Activated CD8-positive, alpha-beta memory T cell treated with anti-CD3 and anti-CD28 coated beads, Interleukin-2, amount 50 U/mL, for 24 hours (primary cell): ENCODE results near the gene NFKB1.
"Not testable (repeated sequence)": the region's sequence is repeated elsewhere in the genome, so short reads cannot be mapped to it uniquely, and the experiment has no call there.

Source experiments
- DNase-seq: peaks from one replicate; pipeline ENCODE4 v3.0.0-alpha.2; 2020; ENCODE audit errors: extremely low read depth

NFKB1 gene

DNA sequence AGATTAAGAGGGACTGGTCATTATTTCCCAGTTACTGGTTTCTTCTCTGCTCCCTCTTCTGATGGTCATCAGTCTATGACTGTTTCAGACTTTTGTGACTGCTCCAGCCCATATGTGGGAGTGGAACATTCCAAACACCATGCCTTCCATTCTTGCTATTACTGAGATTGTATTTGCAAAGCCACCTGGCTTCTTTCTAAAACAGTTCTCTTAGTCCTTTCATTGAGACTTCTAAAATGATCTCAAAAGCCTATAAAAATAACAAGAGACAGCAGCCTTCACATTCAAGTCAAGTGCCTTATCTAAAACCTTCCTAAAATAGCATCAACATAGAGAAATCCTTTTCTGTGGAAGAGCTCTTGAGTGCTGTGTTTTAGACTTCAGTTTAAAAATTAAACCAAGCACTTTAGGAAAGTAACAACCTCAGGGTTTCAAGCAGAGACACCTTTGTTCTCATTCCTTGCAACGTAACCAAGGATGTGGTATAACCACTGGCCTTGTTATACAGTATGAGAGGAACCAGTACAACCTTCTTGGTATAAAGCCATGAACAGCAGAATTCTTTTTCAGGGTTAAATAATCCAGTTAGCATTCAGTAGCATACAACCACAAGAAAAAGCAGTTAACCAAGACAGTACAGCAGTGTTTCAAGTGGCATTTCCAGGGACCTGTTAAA lies 97.1 kb downstream of the NFKB1 start:
- no peak for DNase-seq

DNA sequence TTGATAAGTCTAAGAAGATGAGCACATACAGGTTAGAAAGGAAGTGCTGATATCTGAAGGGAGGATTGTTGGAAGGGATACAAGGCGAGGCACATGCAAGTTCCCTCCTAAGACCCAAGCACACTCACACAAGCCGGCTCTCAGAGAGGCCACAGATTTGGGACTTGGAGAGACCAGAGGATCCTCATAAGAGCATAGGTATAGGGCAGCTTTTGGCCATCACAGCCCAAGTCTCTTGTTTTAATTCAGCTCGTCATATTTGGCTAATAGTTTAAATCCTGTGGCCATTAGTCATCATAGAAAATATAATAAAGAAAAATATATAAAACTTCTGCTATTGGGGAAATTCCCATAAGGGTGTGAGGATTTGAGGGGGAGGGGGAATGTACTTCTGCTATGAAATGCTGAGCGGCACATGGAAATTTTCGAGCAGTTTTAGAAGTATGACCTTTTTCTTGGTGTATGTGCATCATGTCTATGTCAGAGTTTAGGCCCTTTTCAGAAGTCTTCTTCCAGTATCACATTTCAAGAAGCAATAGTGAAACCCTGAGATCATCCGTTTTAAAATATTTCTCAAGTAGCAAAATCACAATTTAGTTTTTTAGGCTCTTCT lies 97.7 kb downstream of the NFKB1 start:
- DNase-seq = no peak

DNA sequence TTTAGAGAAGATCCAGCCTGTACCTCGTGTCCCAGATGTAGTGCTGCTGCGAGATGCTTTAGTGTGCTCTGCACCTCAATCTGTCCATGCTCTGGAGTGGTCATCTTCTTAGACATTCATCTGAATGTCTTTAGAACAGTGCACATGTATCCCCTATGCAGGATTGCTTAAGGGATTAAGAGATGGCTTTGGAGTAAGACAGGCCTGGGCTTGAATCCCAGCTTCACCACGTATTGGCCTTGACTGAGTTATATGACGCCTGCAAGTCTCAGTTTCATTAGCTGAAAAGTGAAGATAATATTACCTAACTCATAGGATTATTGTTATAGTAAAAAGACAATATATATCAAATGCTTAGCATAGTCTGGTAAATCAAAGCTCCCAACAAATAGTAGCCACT lies 98.3 kb downstream of the NFKB1 start:
- DNase-seq = no peak

DNA sequence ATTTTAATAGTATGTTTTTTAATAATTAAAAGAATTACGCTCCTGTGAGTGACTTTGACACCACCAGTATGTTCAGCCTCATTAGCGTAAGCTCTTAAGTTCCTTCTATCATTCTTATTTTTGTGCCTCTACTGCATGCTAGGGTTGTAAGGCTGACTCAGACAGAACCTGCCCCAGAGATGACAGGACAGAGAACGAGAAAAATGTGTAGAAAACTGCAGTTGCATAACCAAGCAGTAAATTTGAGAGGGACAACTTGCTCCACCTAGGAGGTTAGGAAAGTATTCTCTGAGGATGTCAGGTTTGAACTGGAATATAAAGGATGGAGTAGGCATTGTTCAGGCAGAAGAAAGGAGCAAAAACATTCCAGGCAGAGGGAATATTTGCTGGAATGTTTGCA lies 98.7 kb downstream of the NFKB1 start:
- DNase-seq = no peak

DNA sequence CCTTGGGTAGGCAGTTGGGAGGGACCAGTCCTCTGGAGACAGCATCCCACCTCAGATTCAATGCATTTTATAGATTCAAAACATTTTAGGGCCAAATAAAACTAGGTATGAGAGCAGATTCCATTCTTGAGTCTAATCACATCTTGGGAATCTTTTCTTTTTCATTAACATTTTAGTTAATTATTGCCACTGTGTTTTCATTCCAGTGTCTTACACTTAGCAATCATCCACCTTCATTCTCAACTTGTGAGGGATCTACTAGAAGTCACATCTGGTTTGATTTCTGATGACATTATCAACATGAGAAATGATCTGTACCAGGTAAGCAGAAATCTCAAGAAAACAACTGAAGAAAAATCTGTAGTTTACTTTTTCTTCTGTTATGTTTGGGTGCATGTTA lies 99.5 kb downstream of the NFKB1 start:
- no peak for DNase-seq

DNA sequence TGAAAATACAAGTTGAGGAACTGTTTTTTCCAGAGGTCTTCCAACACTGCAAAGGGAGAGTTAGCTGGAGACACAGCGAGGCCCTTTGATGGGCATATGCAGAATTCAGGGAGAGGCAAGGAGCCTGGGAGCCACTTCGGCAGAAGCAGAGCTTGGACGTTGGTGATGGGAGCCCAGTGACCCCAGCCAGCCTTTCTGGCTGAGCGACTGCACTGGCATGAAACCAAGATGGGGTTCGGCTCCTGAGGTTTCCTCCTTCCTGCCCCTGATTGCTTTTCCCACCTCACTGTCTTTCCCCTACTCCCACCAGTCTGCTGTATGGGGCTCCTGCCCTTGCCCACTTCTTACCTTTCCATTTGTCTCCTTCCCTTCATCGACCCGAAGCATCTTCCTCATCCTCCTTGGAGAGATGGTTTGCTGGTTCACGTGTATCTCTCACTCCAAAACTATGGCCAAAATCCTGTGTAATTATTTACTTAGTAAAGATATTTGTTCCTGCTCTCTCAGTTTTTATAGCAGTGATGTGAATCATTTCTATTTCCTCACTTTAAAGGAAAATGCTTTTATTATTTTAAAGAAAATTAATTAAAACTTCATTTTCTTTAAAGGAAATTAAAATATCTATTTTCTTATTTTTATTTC lies 100.5 kb downstream of the NFKB1 start:
- no peak for DNase-seq

DNA sequence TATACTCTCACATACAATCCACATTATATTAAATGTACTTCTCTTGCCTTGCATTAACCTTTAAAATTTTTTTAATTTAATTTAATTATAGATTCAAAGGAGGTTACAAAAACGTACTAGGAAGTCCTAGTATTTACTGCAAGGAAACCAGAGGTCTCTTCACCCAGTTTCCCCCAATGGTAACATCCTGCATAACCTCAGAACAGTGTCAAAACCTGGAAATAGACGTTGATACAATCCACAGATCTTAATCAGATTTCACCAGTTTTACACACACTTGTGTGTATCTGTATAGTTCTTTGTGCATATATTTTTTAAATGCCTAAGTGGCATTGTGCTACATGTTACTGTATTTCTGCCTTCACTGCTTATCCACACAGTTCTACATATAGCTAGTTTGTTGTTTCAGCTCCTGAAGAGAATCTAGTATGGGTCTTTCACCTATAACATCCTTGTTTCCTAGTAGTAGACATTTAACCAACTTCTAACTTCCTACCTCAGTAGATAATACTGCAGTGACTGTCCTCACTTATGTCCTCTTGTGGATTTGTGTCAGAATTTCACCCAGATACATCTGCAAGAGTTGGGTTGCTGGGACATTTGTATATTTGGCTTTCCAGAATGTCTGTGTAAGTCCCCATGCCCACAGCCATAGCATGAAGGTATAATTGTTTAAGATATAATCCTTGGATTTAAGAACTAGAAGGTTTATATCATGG lies 103.2 kb downstream of the NFKB1 start:
- DNase-seq = no peak

DNA sequence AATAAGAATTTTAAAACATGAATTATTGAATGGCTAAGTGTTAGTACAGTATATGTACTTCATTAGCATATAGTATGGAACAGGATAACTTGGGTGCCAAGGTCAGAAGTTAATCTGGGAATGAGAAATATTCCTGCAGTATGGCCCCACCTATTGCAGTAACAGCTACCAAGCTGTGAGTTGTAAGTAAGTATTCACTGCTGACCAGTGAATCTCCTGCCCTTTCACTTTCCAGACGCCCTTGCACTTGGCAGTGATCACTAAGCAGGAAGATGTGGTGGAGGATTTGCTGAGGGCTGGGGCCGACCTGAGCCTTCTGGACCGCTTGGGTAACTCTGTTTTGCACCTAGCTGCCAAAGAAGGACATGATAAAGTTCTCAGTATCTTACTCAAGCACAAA lies 105.1 kb downstream of the NFKB1 start:
- no peak for DNase-seq

DNA sequence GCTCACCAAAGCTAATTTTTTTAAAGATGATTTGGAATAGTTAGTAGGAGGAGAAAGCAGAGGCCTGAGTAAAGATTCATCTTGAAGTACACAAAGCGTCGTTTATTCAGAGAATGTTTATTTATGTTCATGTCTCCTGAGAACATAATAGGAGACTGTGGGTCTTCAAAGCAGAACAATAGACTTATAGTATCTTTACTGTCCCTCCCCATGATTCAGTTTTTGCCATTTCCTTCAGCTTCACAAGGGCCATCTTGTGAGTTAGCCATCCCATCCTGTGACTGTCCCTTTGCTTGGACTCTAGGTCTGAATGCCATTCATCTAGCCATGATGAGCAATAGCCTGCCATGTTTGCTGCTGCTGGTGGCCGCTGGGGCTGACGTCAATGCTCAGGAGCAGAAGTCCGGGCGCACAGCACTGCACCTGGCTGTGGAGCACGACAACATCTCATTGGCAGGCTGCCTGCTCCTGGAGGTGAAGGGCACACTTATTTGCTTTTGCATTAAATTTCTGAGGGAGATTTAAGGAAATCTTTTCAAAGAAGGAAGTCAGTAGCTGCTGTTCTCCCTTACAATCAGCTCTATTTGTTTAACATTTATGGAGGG lies 105.8 kb downstream of the NFKB1 start:
- DNase-seq = no peak

DNA sequence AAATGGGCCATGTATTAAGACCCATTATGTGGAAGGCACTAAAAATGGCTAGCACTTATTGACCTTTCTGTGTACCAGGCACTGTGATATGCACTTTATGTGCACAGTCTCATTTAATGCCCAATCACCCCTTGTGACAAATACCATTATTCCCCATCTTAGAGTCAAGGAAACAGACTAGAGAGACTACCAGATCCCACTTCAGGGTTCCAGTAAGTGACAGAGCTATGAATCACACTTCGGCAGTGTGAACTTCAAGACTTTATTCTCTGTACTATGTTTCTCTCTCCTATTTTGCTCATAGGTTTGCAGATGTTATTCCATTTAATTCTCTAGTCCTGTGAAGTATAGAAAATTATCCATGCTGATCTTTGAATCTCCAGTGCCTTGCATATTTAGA lies 107.0 kb downstream of the NFKB1 start:
- no peak for DNase-seq

DNA sequence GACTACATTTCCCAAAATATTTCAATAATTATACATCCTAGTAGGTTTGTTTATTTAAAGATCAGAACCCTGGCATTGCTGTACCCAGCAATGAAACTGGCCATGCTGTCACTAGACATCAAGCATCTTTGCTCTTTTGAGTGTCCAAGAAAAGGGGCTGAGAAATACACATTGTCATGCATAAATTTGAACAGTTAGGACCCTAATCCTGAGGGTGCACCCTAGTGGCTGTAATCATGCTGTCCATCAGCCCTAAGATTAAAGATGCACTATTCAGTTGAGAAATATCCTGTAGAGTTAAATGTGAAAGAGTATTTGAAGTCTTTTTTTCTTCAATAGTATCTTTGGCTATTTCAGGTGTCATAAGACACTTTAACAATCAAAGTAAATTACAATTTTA lies 108.8 kb downstream of the NFKB1 start:
- no peak for DNase-seq

DNA sequence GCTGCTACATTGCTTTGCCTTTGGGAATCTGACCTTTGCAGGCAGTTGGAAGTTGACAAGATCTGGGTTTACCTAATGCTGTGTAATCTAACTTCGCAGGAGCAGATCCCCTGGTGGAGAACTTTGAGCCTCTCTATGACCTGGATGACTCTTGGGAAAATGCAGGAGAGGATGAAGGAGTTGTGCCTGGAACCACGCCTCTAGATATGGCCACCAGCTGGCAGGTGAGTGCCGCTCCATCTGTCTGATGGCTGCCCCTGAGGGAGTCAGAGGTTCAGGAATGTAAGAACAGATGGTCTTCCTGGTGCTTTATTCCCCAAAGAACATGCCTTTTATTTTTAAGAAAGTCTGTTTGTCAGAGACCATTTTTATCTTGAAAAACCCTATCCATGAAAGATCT lies 109.3 kb downstream of the NFKB1 start:
- DNase-seq = no peak

DNA sequence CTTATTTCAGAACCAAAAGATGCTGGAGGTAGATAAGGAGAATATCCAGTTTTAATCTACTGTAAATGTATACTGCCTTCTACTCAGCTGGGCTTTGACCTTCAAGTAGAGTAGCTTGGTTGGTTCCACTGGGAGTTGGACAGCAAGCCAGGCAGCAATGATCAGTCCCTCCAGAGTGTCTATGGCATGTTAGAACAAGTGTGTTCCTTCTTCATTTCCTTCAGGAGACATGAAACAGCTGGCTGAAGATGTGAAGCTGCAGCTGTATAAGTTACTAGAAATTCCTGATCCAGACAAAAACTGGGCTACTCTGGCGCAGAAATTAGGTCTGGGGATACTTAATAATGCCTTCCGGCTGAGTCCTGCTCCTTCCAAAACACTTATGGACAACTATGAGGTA lies 111.1 kb downstream of the NFKB1 start:
- no peak for DNase-seq

DNA sequence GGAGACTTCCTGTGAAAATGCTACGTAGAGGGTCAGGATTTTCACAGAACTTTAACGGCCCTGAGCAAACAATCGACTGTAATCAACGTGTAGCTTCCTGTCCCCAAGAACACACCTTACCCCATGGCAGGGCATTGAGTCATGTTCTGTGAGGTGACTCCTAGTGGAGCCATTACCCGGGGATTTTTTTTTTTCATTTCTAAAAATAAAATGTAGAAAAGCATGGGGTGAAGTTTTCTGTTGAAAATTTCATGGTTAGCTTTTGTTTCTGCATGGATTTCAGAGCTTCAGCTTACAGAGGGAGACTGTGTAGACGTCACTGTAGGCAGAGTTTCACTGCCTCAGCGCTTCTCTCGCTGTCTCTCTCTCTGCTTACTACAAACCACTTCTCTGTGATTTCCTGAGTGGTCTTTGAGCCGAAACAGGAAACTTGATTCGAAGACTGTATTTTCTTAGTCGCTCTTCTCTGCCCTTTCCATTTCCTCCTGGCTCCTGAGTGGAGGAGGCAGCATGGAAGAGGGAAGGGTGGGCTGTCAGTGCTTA lies 111.7 kb downstream of the NFKB1 start:
- DNase-seq = no peak

DNA sequence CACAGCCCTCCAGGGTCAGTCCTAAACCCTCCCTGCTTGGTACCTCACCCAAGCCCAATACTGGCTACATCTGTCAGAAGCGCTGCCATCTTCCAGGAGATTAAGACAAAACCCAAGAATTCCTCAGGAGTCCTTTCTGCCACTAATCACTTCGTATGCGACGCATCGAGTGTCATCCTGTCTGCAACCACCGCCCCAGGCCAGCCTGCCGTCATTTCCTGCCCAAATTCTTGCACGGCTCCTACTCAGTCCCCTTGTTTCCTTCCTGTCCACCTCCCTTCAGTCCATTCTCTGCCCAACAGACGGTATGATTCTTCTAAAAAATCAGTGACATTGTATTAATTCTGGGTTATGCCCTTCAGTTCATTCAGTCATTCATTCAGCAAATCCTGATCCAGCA lies 113.6 kb downstream of the NFKB1 start:
- DNase-seq = no peak

DNA sequence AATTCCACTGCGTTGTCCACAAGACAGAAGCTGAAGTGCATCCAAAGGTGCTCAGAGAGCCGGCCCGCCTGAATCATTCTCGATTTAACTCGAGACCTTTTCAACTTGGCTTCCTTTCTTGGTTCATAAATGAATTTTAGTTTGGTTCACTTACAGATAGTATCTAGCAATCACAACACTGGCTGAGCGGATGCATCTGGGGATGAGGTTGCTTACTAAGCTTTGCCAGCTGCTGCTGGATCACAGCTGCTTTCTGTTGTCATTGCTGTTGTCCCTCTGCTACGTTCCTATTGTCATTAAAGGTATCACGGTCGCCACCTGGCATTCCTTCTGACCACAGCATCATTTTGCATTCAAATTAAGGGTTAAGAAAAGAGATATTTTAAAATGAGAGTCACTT lies 115.5 kb downstream of the NFKB1 start:
- no peak for DNase-seq

DNA sequence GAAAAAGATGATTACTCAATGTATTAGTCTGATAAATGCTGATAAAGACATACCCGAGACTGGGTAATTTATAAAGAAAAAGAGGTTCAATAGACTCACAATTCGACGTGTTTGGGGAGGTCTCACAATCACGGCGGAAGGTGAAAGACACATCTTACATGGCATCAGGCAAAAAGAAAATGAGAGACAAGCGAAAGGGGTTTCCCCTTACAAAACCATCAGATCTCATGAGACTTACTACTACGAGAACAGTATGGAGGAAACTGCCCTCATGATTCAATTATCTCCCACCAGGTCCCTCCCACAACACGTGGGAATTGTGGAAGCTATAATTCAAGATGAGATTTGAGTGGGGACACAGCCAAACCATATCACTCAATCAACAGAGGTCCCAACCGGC lies 117.9 kb downstream of the NFKB1 start:
- not testable (repeated sequence) for DNase-seq

DNA sequence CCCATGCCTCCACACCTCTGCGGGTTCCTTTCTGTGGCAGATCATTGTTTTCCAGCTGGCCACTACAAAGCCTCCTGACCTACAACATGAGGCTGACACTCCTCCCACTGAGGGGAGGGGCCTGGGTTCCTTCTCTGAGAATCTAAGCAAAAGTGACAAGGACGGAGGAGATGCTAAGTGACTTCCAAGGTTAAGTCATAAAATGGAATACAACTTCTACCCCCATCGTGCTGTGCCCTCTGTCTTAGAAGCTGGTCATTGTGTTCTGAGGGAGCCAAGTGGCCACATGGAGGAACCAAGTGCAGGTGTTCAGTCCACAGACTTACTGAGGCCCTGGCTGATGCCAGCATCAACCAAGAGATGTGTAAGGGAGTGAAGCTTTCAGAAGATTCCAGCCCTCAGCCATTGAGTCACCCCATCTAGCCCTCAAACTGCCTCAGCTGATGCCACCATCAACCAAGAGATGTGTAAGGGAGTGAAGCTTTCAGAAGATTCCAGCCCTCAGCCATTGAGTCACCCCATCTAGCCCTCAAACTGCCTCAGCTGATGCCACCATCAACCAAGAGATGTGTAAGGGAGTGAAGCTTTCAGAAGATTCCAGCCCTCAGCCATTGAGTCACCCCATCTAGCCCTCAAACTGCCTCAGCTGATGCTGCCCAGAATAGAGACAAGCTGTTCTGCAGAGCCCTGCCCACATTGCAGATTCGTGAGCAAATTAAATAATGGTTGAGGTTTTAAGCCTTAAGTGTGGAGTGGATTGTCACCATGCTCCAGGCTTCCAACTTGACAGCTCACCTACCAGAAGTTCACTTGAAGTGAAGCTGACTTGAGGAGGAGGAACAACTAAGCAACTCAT lies 118.8 kb downstream of the NFKB1 start:
- not testable (repeated sequence) for DNase-seq

DNA sequence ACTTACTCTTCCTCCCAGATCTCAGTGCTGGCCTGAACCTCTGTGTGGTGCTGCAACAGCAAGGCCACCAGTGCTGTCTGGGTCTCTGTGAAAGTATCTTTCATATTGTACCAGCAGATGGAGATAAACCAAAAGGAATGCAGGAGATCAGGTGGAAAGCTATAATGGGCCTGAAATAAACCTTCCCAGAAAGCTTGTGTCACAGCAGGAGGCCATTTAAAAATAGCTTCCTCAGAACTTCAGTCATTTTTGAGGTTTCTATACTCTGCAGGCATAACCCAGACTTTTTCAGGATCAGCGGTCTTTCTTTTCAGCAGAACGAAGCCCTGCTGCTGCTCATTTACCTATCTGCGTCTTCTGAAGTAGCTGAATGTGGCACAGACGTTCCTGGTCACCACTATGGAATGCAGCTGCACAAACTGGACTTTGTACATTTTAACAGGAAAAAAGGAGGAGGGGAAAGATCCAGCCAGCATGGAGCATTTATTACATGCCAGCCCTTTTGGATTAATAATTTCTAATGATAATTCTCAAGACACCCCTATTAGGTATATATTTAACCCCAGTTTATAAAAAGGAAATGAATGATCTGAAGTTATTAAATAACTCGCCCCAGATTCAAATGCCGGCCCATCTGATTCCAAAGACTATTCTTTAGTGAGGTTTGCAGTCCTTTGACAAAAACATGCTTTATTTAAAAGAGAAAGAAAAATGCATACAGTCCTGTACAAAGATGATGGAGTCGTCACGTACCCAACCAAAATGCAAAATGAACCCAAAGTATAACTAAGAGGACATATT lies 119.7 kb downstream of the NFKB1 start:
- no peak for DNase-seq

DNA sequence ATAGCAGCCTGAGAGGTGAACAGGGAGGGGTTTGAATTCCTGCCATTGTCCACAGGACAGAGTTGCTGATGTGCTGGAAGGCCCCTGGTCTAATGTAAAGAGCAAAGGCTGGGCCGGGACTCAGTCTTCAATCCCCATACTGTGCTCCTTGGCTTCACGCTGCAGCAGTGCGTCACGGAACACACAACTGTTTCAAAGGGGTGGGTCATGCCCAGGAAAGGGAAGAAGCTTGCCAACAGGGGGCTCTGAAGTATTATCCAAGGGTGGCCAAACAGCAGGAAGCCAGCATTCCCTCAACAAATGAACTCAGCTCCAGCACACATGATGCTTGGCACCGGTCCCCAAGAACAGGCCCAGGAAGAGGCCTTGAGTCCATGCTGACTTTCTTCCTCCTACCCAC lies 122.5 kb downstream of the NFKB1 start:
- DNase-seq = no peak
